ENCODE results near the gene RASSF7. TPM values are rescaled to one million over a fixed set of nuclear protein-coding genes. Genes with fewer than 3 reads are reported as not detected.

RASSF7 gene
- total RNA-seq, 4 donors from 2014 or later: 0.56 to 2.4 (median 0.70) TPM

DNA sequence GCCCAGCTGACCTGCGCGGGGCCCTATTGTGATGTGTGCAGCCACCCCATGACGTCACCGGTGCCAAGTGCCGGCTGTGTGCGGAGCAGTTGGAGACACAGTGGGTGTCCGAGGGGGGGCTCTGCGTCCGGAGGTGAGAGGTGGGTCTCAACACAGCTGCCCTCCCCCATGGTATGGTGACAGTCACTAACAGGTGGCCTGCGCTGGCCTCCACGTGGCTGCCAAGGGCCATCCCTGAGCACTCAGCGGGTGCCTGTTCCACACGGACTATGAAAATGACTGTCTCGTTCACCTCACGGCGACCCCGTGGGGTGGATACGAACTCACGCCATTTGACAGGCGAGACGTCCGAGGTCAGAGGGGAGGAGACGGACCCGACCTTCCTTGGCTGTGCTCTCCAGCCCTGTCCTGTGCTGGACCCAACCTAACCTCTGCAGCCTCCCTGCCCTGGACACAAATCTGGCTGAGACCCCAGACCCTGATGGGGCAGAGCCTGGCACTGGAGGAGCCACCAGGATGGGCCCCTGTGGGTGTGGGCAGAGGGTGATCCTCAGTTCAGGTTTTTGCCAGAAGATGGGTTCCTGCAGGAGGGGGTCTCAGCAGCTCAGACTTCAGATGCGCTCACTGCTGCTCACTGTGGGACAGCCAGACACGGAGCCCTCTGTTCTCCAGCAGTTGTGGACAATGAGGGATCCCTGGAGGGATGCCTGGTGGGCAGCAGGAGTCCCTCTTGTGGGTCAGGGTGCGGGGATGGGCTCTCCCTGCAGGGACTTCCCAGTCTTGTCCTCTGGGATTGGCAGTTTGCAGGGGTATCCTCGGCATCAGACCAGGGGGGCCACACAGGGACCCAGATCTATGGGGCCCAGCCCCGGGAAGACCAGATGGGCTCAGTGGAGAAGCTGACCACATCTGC lies 31.7 kb upstream of the RASSF7 start:
- Histone ChIP-seq H3K4me1 (peaks cover 13 to 18% of the 10 kb centered on the region in 2 donors), H3K27ac (no peak overlapping the region), H3K27me3 (no peaks in the 10 kb centered on the region), H3K9me3 (no peaks in the 10 kb centered on the region), H3K36me3 (peaks cover 0 to 21% of the 10 kb centered on the region in 2 donors), H3K4me3 (no peak overlapping the region)
- peak in 1 of 2 donors; percentile 44 for DNase-seq
- no peak for TF ChIP-seq POLR2A (IDR thresholded peaks at IDR 0.05)
- in situ Hi-C loops (cut with MboI; ENCODE audit: low sequenced_read_pairs in 4 of 4): no loop called here
- peak; percentile 35 to 69 for ATAC-seq
- intact Hi-C loops (cut with DNase I; ENCODE audit: low total_unique reads): no loop called here

DNA sequence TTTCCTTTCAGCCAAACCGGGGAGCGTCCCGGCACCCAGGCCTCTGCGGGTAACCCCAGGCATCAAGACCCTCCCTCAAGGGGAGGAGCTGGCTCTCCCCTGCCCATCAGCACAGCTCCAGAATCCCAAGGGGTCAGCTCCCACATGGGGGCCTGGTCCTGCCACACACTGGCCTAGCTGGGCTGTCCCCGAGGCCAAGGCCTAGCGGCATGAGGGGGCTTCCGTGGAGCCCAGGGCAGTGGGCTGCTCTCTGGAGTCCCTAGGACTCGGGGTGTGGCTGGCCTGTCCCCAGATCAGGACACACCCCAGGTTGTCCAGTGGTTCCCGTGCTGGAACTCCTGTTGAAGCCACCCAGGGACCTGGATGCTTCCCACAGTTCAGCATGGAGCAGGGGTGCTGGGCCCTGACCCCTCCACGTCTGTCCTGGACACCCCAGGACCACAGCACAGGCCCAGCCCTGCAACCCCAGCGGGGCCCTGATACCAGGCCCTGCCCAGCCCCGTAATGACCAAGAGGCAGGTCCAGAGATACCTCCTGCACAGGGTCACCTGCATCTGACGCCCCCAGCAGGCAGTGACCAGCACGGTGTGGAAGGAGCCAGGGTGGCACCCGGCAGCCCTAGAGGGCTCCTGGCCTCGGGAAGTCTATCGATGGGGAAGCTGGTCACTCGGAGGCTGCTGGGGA lies 30.9 kb upstream of the RASSF7 start:
- in situ Hi-C loops (cut with MboI; ENCODE audit: low sequenced_read_pairs in 4 of 4) (no loop called here), intact Hi-C loops (cut with DNase I; ENCODE audit: low total_unique reads) (no loop called here)
- Histone ChIP-seq H3K27ac (no peak overlapping the region), H3K4me3 (no peak overlapping the region), H3K27me3 (no peaks in the 10 kb centered on the region), H3K4me1 (peaks cover 18 to 25% of the 10 kb centered on the region in 2 donors), H3K36me3 (peaks cover 0 to 21% of the 10 kb centered on the region in 2 donors), H3K9me3 (no peaks in the 10 kb centered on the region)
- TF ChIP-seq, protein P1, sequence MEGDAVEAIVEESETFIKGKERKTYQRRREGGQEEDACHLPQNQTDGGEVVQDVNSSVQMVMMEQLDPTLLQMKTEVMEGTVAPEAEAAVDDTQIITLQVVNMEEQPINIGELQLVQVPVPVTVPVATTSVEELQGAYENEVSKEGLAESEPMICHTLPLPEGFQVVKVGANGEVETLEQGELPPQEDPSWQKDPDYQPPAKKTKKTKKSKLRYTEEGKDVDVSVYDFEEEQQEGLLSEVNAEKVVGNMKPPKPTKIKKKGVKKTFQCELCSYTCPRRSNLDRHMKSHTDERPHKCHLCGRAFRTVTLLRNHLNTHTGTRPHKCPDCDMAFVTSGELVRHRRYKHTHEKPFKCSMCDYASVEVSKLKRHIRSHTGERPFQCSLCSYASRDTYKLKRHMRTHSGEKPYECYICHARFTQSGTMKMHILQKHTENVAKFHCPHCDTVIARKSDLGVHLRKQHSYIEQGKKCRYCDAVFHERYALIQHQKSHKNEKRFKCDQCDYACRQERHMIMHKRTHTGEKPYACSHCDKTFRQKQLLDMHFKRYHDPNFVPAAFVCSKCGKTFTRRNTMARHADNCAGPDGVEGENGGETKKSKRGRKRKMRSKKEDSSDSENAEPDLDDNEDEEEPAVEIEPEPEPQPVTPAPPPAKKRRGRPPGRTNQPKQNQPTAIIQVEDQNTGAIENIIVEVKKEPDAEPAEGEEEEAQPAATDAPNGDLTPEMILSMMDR (IDR thresholded peaks at IDR 0.05 in 4 of 5, conservative IDR thresholded peaks at IDR 0.05 in 1 of 5): no peak
- no peak for TF ChIP-seq POLR2A (IDR thresholded peaks at IDR 0.05)
- ATAC-seq (no peak), DNase-seq (no peak)

DNA sequence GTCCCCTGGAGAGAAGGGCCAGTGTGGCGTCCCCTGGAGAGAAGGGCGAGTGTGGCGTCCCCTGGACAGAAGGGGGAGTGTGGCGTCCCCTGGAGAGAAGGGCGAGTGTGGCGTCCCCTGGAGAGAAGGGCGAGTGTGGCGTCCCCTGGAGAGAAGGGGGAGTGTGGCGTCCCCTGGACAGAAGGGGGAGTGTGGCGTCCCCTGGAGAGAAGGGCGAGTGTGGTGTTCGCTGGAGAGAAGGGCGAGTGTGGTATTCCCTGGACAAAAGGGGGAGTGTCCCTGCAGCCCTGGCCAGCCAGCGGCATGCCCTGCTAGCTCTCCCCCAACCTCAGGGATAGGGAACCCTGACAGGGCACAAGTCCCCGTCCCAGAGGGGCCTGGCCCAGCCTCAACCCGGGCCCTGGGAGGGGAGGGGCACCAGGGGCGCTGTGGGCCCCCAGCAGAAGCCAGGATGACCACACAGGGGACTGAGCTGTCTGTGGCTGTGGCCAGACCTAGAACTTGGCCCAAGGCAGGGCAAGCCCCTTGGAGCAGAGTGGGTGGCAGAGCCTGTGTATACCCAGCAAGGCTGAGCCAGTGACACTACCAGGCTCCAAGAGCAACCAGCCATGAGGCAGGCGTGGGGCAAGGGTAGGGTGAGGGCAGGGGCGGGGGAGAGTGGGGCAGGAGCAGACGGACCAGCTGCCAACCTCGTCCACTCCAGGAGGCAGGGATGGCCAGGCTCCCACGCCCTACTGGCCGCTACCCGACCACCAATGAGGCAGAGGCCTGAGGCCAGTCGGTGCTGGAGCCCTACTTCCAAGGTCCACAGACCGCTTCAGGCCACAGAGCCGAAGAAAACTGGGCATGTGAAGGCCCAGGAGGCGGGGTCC lies 29.6 kb upstream of the RASSF7 start:
- Histone ChIP-seq H3K4me3 (no peak overlapping the region), H3K4me1 (peaks cover 18 to 25% of the 10 kb centered on the region in 2 donors), H3K36me3 (peaks cover 0 to 21% of the 10 kb centered on the region in 2 donors), H3K27ac (no peak overlapping the region), H3K9me3 (no peaks in the 10 kb centered on the region), H3K27me3 (no peaks in the 10 kb centered on the region)
- intact Hi-C loops (cut with DNase I; ENCODE audit: low total_unique reads): no loop called here
- TF ChIP-seq POLR2A (IDR thresholded peaks at IDR 0.05): no peak
- DNase-seq (no peak), ATAC-seq (no peak)
- in situ Hi-C loops (cut with MboI; ENCODE audit: low sequenced_read_pairs in 4 of 4): no loop called here

DNA sequence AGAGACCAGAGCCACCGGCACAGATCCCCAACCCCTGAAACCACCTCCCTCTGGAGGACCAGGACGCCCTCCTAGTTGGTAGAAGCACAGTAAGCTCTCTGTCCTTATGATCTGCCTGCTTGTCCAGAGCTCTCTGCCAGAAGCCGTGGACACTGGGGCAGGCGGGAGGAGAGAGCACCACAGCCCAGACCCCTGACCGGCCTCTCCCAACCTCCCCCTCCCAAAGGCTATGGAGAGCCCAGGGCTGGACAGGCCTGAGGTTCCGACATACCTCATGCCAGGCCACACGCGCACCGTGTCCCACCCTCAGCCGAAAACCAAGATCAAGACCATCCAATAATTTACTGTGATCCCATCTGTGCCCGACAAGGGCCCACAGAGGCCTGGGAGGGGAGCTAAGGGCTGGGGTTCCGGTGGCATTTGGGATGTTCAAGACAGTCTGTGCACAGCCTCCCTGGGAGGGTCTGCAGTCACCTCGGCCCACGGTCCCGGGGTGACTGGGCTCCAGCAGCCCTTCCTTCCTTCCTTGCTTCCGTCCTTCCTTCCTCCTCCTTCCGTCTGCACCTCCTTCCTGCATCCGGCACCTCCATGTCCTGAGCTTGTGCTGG lies 28.7 kb upstream of the RASSF7 start:
- no peak overlapping the region for H3K4me3 ChIP-seq
- peaks cover 0 to 21% of the 10 kb centered on the region in 2 donors for H3K36me3 ChIP-seq
- ATAC-seq: no peak
- peaks cover 2 to 6% (median 2%) of the 10 kb centered on the region in 3 donors for H3K27me3 ChIP-seq
- no peak for DNase-seq
- H3K9me3 ChIP-seq: no peaks in the 10 kb centered on the region
- intact Hi-C loops (cut with DNase I; ENCODE audit: low total_unique reads): no loop called here
- H3K4me1 ChIP-seq: peaks cover 18 to 31% of the 10 kb centered on the region in 2 donors
- TF ChIP-seq, protein P1 (IDR thresholded peaks at IDR 0.05 in 4 of 5, conservative IDR thresholded peaks at IDR 0.05 in 1 of 5): no peak
- no peak for TF ChIP-seq POLR2A (IDR thresholded peaks at IDR 0.05)
- H3K27ac ChIP-seq: no peak overlapping the region
- in situ Hi-C loops (cut with MboI; ENCODE audit: low sequenced_read_pairs in 4 of 4): no loop called here

DNA sequence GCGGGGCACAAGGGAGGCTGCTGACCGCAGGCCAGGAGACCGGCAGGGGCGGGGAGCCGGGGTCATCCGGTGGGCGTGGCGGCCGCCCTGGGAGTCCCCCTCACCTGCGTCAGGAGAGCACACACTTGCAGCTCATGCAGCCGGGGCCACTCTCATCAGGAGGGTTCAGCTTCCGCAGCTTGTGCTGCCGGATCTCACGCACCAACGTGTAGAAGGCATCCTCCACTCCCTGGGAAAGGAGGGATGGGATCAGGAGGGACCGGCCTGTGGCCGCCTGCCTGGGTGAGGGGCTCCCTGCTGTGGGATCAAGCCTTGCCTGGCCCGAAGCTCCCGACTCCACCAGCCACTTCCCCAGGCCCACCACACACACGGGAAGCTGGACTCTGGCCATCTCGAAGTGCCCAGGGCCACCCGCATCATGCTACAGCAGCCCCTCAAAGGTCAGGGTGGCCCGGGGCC lies 28.2 kb upstream of the RASSF7 start:
- DNase-seq (peak in 1 of 2 donors; percentile 14), ATAC-seq (no peak)
- TF ChIP-seq POLR2A (IDR thresholded peaks at IDR 0.05): no peak
- TF ChIP-seq, protein P1 (IDR thresholded peaks at IDR 0.05 in 4 of 5, conservative IDR thresholded peaks at IDR 0.05 in 1 of 5): no peak
- H3K36me3 ChIP-seq: peaks cover 0 to 21% of the 10 kb centered on the region in 2 donors
- no peaks in the 10 kb centered on the region for H3K9me3 ChIP-seq
- H3K27me3 ChIP-seq: peaks cover 7 to 11% (median 7%) of the 10 kb centered on the region in 3 donors
- peaks cover 23 to 36% of the 10 kb centered on the region in 2 donors for H3K4me1 ChIP-seq
- H3K27ac ChIP-seq: no peak overlapping the region
- intact Hi-C loops (cut with DNase I; ENCODE audit: low total_unique reads) (no loop called here), in situ Hi-C loops (cut with MboI; ENCODE audit: low sequenced_read_pairs in 4 of 4) (no loop called here)
- H3K4me3 ChIP-seq: no peak overlapping the region
